Caco-2 (cell line): ENCODE results near the gene ZBTB44. TPM values are rescaled to one million over a fixed set of nuclear protein-coding genes. Genes with fewer than 3 reads are reported as not detected.

ENCODE experiments used
- BruUV-seq: library from RNA; stranded (reverse); fragments of 400-500 nt; replicated peaks from 2 replicates; lab custom pipeline; 2021; lab: Mats Ljungman, UMichigan
- CTCF ChIA-PET: fragments of 300-600 bp; sonication (Branson Sonifier 250); formaldehyde crosslinking; loops from one replicate; lab custom pipeline; 2022; ENCODE audit warnings: antibody characterized with exemption; lab: Charles Lee
- POLR2A ChIA-PET: fragments of 300-600 bp; sonication (Branson Sonifier 250); formaldehyde crosslinking; loops from one replicate; lab custom pipeline; 2022; ENCODE audit warnings: antibody characterized with exemption; lab: Charles Lee
- DNase-seq, 2 experiments: peaks; one replicate each; pipeline versions ENCODE4 v3.0.0 to v3.0.0-alpha.2; 2020 to 2022
- H3K27me3 ChIP-seq: replicated peaks from 2 replicates; pipeline ENCODE4 v1.6.0; 2011; ENCODE audit warnings: low read length; ENCODE audit not compliant: control insufficient read depth, insufficient read depth
- H3K36me3 ChIP-seq: 2 replicates; pipeline ENCODE4 v1.5.1; 2011; ENCODE audit warnings: low read length; ENCODE audit not compliant: control insufficient read depth, insufficient read depth
- H3K4me1 ChIP-seq: fragments of 250-450 bp; sonication (Bioruptor Pico); 2 replicates; pipeline ENCODE4 v1.5.1; 2020; ENCODE audit warnings: mild to moderate bottlenecking
- H3K4me3 ChIP-seq: 2 replicates; pipeline ENCODE4 v1.5.1; 2011; ENCODE audit warnings: low read depth, mild to moderate bottlenecking, control low read depth, low read length
- H3K9me3 ChIP-seq: fragments of 250-450 bp; sonication (Bioruptor Pico); 2 replicates; pipeline ENCODE4 v1.5.1; 2020; ENCODE audit warnings: mild to moderate bottlenecking, moderate library complexity
- H3K27ac Mint-ChIP-seq: one replicate; pipeline ENCODE4 v1.8.0; 2022; ENCODE audit warnings: mixed read lengths; ENCODE audit not compliant: unreplicated experiment
- H3K27me3 Mint-ChIP-seq: one replicate; pipeline ENCODE4 v1.8.0; 2022; ENCODE audit warnings: mixed read lengths; ENCODE audit not compliant: insufficient read depth, unreplicated experiment
- H3K36me3 Mint-ChIP-seq: one replicate; pipeline ENCODE4 v1.8.0; 2022; ENCODE audit warnings: mild to moderate bottlenecking, mixed read lengths; ENCODE audit not compliant: insufficient read depth, unreplicated experiment
- H3K4me1 Mint-ChIP-seq: one replicate; pipeline ENCODE4 v1.8.0; 2022; ENCODE audit warnings: low read depth, mixed read lengths; ENCODE audit not compliant: unreplicated experiment
- H3K4me3 Mint-ChIP-seq: one replicate; pipeline ENCODE4 v1.8.0; 2022; ENCODE audit warnings: mild to moderate bottlenecking, moderate library complexity, mixed read lengths; ENCODE audit not compliant: unreplicated experiment
- H3K9me3 Mint-ChIP-seq: one replicate; pipeline ENCODE4 v1.8.0; 2022; ENCODE audit warnings: mixed read lengths; ENCODE audit not compliant: unreplicated experiment
- intact Hi-C: fragments of 100-400 bp; cut with micrococcal nuclease; formaldehyde crosslinking; loops from one replicate; pipeline ENCODE4 v1.10.0; 2022; ENCODE audit not compliant: unreplicated experiment
- total RNA-seq: library from RNA; stranded (reverse); gene quantifications from 2 replicates; pipeline ENCODE4 v1.2.3, GENCODE V29; 2022
- TF ChIP-seq, protein P1 (sequence below), 2 experiments: fragments of 200-600 bp in 1 of 2; IDR thresholded peaks; 1 replicate in 1 of 2; 2 replicates in 1 of 2; pipeline versions ENCODE4 v1.5.1 to v1.8.0; 2011 to 2022; ENCODE audit warnings: antibody characterized with exemption in 1 of 2, control low read depth in 1 of 2, inconsistent platforms in 1 of 2, low read depth in 1 of 2, low read length in 1 of 2, mild to moderate bottlenecking in 1 of 2, moderate library complexity in 1 of 2; ENCODE audit not compliant: insufficient read depth in 1 of 2, severe bottlenecking in 1 of 2, unreplicated experiment in 1 of 2

ZBTB44 gene
- total RNA-seq, 1 experiment from 2014 or later: 53.6 TPM

DNA sequence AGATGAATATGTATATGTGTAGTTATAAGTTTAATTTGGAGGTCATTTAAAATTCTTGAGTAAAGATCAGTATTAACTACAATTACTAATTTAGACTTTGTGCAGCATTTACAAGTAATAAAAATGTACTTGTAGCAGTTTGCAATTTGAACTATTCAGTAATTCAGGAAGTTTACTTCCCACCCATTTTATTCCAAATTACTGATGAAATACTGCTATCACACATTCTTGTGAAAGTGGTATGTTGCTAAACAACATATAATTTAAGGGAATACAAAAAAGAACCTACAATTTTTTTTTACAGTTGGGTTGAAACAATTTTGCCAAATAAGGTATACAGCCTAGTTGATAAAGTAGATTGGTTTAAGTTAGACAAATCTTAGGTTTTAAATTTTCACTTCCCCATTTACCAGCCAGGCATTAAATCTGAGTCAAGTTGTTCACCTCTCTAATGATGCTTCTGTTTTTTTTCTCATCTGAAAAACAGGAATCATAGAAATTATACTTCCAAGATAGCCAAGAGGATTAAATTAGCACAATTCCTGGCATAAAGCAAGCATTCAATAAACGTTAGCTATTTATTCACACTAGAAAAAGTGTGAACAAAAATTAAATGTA, 45.3 kb downstream of the ZBTB44 start:
- CTCF ChIA-PET: no interaction called here
- H3K36me3 Mint-ChIP-seq: peaks cover 12% of the 10 kb centered on the region
- no peaks in the 10 kb centered on the region for H3K9me3 Mint-ChIP-seq
- H3K4me1 Mint-ChIP-seq: no peaks in the 10 kb centered on the region
- H3K4me1 ChIP-seq: no peaks in the 10 kb centered on the region
- TF ChIP-seq, protein P1, sequence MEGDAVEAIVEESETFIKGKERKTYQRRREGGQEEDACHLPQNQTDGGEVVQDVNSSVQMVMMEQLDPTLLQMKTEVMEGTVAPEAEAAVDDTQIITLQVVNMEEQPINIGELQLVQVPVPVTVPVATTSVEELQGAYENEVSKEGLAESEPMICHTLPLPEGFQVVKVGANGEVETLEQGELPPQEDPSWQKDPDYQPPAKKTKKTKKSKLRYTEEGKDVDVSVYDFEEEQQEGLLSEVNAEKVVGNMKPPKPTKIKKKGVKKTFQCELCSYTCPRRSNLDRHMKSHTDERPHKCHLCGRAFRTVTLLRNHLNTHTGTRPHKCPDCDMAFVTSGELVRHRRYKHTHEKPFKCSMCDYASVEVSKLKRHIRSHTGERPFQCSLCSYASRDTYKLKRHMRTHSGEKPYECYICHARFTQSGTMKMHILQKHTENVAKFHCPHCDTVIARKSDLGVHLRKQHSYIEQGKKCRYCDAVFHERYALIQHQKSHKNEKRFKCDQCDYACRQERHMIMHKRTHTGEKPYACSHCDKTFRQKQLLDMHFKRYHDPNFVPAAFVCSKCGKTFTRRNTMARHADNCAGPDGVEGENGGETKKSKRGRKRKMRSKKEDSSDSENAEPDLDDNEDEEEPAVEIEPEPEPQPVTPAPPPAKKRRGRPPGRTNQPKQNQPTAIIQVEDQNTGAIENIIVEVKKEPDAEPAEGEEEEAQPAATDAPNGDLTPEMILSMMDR (IDR thresholded peaks at IDR 0.05; ENCODE audit: insufficient read depth in 1 of 2, low read depth in 1 of 2, low read length in 1 of 2, severe bottlenecking in 1 of 2, unreplicated experiment in 1 of 2): no peak
- H3K27me3 ChIP-seq: no peaks in the 10 kb centered on the region
- intact Hi-C loops: no loop called here
- POLR2A ChIA-PET: no interaction called here
- H3K9me3 ChIP-seq: no peaks in the 10 kb centered on the region
- no peak overlapping the region for H3K4me3 Mint-ChIP-seq
- H3K36me3 ChIP-seq: peaks cover 2% of the 10 kb centered on the region; the same call in 1 of the 2 replicates
- no peak overlapping the region for H3K27ac Mint-ChIP-seq
- H3K27me3 Mint-ChIP-seq: no peaks in the 10 kb centered on the region
- no TSS peak for BruUV-seq
- DNase-seq: no peak
- H3K4me3 ChIP-seq: no peak overlapping the region

DNA sequence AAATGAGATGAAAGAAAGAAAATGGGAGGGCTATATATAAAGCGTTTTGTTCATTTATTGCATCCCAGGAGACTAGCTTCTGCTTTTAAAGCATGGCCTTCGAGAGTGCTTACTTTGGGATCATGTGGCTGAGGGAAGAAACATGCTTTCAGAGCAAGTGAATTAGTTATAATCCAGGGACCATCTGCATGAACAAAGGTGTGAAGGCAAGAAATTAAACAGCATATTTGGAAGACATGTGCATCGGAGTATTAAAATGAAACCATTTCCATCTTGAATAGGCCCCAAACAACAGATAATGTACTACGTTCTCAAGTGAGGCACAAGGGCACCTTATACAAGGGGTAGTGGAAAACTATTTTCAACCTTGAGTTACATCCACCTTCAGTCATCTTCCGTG, 51.4 kb downstream of the ZBTB44 start:
- H3K27ac Mint-ChIP-seq: no peak overlapping the region

DNA sequence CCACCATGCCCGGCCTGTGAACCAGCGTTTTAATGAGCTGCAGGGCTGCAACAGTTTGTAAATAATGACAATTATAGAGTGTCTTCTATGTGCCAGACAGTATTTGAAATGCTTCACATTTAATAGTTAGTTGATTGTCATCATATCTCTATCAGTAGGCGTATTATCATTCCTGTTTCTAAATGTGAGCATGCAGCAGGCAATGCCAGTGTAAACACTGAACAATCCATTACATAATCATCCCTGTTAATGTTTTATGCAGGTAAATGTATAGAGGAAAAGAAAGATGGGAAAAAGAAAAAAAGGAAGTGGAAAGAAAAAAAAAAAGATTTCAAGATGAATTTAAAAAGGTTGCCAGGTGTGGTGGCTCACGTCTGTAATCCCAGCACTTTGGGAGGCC, 52.3 kb downstream of the ZBTB44 start:
- H3K9me3 ChIP-seq: no peaks in the 10 kb centered on the region; the same call in 1 of the 2 replicates
- H3K36me3 Mint-ChIP-seq: peaks cover 12% of the 10 kb centered on the region
- DNase-seq: no peak
- peaks cover 10% of the 10 kb centered on the region for H3K9me3 Mint-ChIP-seq
- no peak overlapping the region for H3K4me3 ChIP-seq
- CTCF ChIA-PET: interaction anchor here (0.5 kb wide), 1 partner anchor 931 kb away, joined by 4 read pairs; no protein-coding TSS in a partner anchor
- POLR2A ChIA-PET: no interaction called here
- H3K4me3 Mint-ChIP-seq: no peak overlapping the region
- TF ChIP-seq, protein P1 (IDR thresholded peaks at IDR 0.05; ENCODE audit: insufficient read depth in 1 of 2, low read depth in 1 of 2, low read length in 1 of 2, severe bottlenecking in 1 of 2, unreplicated experiment in 1 of 2): no peak
- H3K36me3 ChIP-seq: peaks cover 5% of the 10 kb centered on the region
- no peaks in the 10 kb centered on the region for H3K4me1 ChIP-seq
- no TSS peak for BruUV-seq
- no peaks in the 10 kb centered on the region for H3K27me3 Mint-ChIP-seq
- no peaks in the 10 kb centered on the region for H3K27me3 ChIP-seq
- no peaks in the 10 kb centered on the region for H3K4me1 Mint-ChIP-seq
- no peak overlapping the region for H3K27ac Mint-ChIP-seq
- intact Hi-C loops: no loop called here

More for the DNA sequence above, 51.4 kb downstream of the ZBTB44 start:
- DNase-seq: no peak
- no peaks in the 10 kb centered on the region for H3K27me3 Mint-ChIP-seq
- H3K4me1 Mint-ChIP-seq: no peaks in the 10 kb centered on the region
- no peak overlapping the region for H3K4me3 Mint-ChIP-seq
- TF ChIP-seq, protein P1 (IDR thresholded peaks at IDR 0.05; ENCODE audit: insufficient read depth in 1 of 2, low read depth in 1 of 2, low read length in 1 of 2, severe bottlenecking in 1 of 2, unreplicated experiment in 1 of 2): no peak
- Histone ChIP-seq H3K27me3 (no peaks in the 10 kb centered on the region), H3K4me3 (no peak overlapping the region), H3K9me3 (no peaks in the 10 kb centered on the region; the same call in 1 of the 2 replicates), H3K4me1 (no peaks in the 10 kb centered on the region), H3K36me3 (peaks cover 5% of the 10 kb centered on the region)
- intact Hi-C loops: no loop called here
- no TSS peak for BruUV-seq
- H3K9me3 Mint-ChIP-seq: peaks cover 10% of the 10 kb centered on the region
- H3K36me3 Mint-ChIP-seq: peaks cover 12% of the 10 kb centered on the region
- ChIA-PET CTCF (no interaction called here), POLR2A (no interaction called here)
